Inferior parietal cortex (tissue), 1 donor: ENCODE results near the gene MRPS23.
"Not testable (repeated sequence)": the region's sequence is repeated elsewhere in the genome, so short reads cannot be mapped to it uniquely, and the experiment has no call there.

Experiments used
- DNase-seq: peaks from one replicate; pipeline ENCODE4 v3.0.0-alpha.2; 2016; ENCODE audit errors: extremely low spot score

MRPS23 gene

GRCh38 chr17:57862694-57863667, 13.1 kb upstream of the MRPS23 start:
- DNase-seq = peak; percentile 43

GRCh38 chr17:57861790-57862693, 12.2 kb upstream of the MRPS23 start:
- DNase-seq = no peak

- DNase-seq = no peak
Observed at GRCh38 chr17:57861000-57861789, 11.4 kb upstream of the MRPS23 start.

- DNase-seq = no peak
Observed at GRCh38 chr17:57860414-57860999, 10.7 kb upstream of the MRPS23 start.

GRCh38 chr17:57859601-57860413, 10.0 kb upstream of the MRPS23 start:
- DNase-seq = no peak

- no peak for DNase-seq
Observed at GRCh38 chr17:57858838-57859237, 9.0 kb upstream of the MRPS23 start.

GRCh38 chr17:57856792-57857620, 7.2 kb upstream of the MRPS23 start:
- DNase-seq = no peak

GRCh38 chr17:57855391-57856035, 5.7 kb upstream of the MRPS23 start:
- DNase-seq = no peak

GRCh38 chr17:57853695-57854094, 3.9 kb upstream of the MRPS23 start:
- no peak for DNase-seq

- no peak for DNase-seq
Observed at GRCh38 chr17:57852955-57853328, 3.1 kb upstream of the MRPS23 start.

GRCh38 chr17:57852092-57852954, 2.5 kb upstream of the MRPS23 start:
- DNase-seq = no peak

- DNase-seq = no peak
Observed at GRCh38 chr17:57849163-57849873, 526 bp downstream of the MRPS23 start.

GRCh38 chr17:57846056-57846945, 3.5 kb downstream of the MRPS23 start:
- not testable (repeated sequence) for DNase-seq

GRCh38 chr17:57842280-57842679, 7.6 kb downstream of the MRPS23 start:
- no peak for DNase-seq

- DNase-seq = no peak
Observed at GRCh38 chr17:57839571-57839923, 10.3 kb downstream of the MRPS23 start.

- no peak for DNase-seq
Observed at GRCh38 chr17:57838857-57839570, 10.8 kb downstream of the MRPS23 start.
